GM18517 (cell line): ENCODE measurements around the gene ANK3.
"Not testable (repeated sequence)": the region's sequence is repeated elsewhere in the genome, so short reads cannot be mapped to it uniquely, and the experiment has no call there.

Source experiments
- ATAC-seq: cut with Tn5 transposase; IDR thresholded peaks from one replicate; pipeline ENCODE4 v1.9.1; 2021; ENCODE audit warnings: mild to moderate bottlenecking, moderate library complexity; ENCODE audit not compliant: unreplicated experiment

ANK3 gene

DNA sequence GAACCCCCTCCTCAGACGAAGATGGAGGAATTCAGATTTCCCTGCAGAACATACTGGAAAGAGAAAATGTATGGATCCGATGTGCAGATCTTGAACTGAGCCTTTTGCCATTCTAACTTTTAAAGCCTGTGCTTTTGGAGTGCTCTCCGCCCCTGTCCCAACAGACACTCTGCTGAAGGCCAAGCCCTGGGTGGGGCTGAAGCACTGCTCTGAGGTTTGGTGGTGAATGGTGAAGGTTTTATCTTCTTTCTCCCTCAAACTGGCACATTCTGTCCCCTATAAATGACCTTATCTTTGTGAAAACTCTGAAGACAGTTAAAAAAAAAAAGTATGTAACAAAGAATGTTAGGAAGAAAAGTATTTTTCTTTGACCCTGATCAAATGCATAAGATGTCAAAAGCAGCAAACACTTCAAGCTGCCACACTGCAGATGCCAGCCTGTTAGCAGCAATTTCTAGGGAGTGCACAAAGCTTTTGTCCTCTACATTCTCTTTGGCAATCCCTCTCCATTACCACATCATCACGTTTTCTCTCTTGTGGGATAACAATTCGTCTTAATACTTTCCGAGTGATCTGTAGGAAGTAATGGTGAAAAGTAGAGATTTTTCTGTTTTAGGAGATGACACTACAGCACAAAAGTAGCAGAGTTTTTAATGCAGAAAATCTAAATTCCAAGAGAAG lies 346.0 kb downstream of the ANK3 start:
- ATAC-seq, result no peak

DNA sequence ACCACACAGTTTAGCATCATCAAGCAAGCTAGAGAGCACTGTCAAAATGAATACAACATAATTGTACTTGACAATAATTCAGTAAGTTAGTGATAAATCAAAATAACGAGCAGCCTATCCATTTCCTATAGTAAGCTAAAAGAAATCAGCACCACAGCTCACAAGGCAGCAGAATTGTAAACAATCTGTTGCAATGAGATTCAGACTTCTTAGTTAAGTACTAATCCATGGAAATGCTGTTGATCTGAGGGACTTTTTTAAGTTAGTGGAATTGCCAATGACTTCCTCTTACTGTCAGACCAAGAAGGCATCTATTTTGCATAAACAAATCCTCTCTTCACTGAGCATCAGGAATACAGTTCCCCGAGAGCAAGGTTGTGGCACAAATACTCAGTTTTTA lies 346.8 kb downstream of the ANK3 start:
- ATAC-seq, result no peak

DNA sequence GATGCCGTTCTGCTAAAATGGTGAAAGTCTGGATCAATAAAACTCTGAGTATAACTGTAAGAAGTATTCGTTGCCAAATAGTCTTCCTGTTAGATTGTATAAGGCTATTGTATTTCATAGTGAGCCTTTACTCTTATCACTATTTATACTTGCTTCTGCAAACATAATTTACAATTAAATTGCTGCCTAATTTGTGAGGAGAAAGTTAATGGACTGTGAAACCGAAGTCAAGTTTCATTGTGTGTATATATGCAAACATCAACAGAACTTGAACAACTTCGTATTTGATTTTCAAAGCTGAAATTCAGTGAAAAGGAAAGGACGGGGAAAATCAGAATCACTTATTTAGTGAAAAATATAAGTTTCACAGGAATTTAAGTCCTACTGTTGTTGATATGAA lies 347.4 kb downstream of the ANK3 start:
- ATAC-seq, result no peak

DNA sequence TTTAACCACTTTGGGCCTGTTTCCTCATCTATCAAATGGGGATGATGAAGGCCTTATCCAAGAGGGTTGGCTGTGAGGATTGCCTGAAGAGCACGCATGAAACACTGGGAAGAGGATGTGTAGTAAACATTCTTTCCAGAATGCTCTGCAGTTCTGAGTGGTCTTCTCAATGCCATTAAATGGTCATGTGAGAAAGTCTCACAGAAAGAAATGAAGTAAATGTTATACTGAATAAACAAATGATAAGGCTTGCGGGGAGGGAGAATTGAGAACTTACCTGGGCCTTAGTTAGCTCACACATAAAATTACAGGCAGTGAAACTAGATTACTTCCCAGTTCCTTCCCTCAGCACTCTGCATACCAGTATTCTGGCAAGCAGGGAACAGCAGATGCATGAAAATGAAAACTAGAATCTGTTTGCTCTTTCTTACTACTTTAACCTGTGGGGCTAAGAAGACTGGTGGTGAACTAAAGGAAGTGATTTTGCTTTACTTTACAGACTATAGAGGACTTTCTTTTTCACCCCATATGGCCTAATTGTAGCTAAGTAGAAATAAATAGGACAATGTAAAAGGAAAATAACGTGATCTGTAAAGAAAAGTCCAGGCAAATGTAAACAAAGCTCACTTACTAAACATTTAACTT lies 348.1 kb downstream of the ANK3 start:
- ATAC-seq, result no peak

DNA sequence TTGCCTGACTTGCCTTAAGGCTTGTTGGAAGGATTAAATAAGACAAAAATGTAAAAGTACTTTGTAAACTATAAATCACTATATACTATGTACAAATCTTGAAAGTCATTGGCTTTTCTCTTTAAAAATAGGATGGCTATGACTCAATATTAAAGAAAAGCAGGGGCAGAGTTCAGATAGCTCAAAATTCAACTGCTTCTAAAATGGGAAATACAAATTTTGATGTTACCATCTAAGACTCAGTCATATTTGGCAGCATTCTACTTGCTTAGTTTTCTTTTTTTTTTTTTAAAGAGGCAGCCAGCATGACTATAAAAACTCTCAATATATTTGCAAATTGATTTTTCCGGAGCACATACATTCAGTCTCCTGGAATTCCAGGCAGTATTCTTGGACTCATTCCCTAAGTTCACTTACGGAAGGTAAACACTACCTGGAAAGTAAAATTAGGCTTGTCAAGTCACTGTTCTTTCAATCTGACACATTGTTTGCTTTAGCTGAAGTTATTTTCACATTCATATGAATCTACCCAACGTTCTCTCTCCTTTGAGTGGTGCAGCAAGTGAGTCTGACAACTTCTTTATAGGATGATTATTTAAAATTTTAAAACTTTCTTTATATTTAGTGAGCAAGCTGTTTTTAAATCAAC lies 349.5 kb downstream of the ANK3 start:
- ATAC-seq, result no peak

DNA sequence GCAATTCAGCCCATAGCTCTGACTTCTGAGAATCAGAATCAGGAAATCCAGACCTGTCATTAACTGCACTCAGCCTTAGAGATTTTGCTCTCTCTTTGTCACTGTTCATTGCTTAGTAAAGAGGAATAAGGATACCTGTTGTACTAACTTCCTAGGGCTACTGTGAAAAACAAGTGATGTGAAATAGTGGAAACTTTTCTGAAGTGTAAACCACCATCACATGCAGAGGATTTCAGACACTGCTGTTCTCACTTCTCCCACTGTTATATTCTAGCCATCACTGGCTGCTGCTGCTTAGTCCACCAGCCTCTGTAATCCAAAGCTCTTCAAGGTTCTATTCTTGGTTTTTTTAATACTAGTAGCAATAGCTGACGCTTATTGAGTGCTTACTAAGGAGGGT lies 353.7 kb downstream of the ANK3 start:
- ATAC-seq, result no peak

DNA sequence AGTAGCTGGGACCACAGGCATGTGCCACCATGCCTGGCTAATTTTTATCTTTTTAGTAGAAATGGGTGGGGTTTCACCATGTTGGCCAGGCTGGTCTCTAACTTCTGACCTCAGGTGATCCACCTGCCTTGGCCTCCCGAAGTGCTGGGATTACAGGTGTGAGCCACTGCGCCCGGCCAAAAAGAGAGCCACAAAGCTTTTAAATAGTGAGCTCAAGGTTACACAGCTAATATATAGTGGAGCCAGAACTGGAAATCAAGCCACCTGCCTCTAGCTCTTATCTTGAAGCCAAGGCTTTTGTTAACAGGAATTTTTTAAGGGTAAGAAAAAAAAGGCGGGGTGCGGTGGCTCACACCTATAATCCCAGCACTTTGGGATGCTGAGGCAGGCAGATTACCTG lies 354.3 kb downstream of the ANK3 start:
- ATAC-seq, result not testable (repeated sequence)

DNA sequence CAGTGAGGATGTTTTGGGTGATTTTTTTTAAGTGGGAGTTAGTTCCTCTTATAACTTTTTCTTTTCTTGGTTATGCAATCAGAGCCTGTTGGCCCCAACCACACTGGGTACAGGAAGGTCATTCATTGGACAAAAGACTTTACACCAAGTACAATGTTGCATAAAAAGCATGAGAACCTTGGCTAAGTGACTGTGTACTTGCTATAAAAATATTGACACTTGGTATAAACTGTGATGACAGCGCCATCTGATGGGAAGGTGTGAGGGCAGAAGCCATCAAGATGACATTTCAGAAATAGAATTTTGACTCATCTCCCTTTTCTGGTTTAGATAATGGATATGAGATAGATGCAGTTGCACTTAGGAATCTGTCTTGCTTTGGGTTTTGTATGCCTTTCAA lies 357.0 kb downstream of the ANK3 start:
- peak; percentile 69 for ATAC-seq

DNA sequence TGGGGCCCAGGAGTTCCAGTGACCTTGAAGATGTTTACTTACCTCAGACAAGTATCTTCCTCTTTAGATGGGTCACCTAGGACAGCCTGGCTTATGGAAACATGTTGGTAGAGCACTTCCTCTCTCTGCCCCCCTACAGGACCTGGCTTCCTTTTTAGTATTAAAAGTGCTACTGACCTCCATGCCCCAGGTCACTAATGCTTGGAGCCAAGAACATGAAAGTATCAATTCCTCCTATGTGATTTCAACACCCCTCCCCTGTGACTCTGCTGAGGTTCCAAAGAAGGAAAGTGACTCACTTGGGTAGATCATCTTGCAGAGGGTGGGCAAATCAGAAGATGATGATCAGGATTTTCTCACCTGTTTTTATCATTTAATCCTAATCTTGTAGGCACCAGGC lies 358.0 kb downstream of the ANK3 start:
- peak; percentile 61 for ATAC-seq

DNA sequence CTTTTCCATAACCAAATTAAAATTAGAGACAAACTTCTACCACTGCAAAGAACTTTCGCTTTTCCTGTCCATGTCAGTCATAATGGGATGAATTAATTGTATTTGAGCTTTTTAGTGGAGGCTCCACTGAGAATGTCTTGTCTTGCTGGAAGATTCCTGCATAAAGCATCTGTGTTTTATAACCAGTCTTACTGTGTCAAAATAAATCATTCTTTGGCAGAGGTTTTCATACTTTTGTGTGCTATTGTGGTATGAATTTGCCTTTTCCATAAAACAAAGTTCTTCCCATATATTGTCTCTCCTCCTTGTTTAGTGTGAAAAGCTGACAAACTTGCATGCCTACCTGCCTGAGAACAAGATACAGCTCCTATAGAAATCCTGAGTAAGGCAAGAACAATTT lies 358.5 kb downstream of the ANK3 start:
- ATAC-seq, result no peak

DNA sequence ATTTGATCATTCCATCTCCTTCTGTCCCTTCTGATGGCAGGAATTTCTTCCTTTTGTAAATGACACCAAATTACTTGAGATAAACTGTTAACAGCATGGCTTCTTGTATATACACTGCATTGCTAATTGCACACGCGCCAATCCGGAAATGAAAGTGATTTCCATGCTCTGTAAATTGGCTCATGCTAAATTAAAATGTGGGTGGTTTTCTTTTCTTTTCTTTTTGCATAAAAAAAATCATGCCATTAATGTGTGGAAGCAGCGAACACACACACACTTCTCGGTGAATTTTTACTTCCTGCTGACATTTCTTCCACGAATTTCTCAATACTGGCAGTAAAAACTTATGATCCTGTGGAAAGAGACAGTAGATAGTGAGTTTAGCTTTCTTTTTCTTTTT lies 360.2 kb downstream of the ANK3 start:
- ATAC-seq, result no peak

DNA sequence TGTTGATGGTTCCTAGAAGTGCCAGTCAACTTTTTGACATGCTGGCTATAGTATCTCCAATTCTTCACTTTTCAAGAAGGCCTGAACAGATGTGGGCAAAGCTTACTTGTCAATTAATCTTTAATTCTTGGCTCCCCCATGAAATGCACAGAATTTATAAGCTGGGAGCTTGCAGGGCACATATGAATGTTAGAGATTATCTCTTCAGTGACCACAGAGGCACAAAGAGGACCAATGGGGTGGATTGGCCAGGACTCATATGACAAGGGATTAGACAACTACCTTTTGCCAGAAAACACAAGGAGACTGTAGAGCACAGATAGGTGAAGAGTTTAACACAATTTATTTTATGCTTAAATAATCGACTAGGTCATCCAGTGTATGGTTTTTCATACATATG lies 361.6 kb downstream of the ANK3 start:
- no peak for ATAC-seq

DNA sequence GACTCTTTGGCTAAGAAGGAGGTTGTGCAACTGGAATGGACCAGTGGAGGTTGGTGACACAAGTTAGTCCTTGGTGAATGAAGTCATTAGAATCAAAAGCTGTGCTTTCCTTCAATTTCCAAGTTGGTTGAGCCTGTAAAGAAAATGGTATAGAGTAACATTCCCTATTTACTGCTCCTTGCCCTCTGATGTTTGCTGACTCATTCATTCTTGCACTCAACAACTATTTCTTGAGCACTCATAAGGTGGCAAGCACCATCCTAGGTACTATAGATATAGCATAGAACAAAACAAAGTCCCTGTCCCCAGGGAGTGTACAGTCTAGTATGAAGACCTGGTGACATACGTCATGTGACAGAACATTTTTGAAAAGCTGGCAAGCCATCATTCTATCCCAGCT lies 364.4 kb downstream of the ANK3 start:
- no peak for ATAC-seq

DNA sequence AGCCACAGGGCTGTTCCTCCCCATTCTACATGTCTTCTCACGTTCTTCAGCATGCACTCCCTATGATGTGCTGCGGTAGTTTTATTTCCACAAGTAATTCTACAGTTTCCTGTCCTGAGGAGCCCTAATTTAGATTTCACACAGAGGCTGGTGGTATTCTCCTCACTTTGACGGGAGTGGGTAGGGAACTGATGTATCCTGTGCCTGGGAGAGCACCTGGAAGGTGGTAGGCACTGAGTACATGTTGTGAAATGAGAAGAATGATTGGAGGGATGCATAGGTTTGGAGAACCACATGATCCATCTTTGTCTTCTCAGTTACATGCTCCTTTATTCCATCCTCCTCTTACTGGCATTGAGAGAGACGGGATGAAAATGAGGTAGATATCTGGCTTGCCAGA lies 365.2 kb downstream of the ANK3 start:
- no peak for ATAC-seq

DNA sequence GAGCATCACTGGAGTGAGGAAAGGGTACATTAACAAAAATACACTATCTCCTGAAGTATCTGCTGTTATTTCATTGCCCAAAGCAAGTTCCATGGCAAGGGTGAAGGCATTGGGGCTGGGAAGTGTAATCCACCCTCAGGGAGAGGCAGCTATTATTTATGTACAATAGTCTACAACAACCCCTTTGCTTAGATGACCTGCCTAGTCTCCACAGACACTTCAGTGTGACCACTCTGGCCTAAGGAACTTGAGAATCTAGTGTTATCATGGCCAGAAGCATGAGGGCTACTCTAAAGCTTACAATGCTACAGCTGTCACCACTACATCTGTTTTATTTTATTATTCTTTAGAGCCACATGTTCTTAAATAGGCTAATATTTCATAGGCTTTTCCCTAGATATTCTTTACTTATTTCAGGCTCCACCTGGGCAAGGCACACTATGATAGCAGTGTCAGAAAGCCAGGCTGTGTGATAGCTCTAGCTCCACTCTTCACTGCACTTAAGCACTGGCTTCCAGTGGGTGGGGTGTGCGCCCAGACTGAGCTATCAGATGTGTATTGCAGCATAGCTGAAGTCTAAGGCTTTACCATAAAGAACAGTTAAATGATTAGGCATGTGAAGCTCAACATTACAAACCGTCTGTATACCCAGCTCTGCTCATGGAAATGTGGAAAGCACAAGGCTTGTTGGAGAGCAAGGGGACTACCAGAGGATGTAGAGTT lies 366.4 kb downstream of the ANK3 start:
- ATAC-seq, result no peak

DNA sequence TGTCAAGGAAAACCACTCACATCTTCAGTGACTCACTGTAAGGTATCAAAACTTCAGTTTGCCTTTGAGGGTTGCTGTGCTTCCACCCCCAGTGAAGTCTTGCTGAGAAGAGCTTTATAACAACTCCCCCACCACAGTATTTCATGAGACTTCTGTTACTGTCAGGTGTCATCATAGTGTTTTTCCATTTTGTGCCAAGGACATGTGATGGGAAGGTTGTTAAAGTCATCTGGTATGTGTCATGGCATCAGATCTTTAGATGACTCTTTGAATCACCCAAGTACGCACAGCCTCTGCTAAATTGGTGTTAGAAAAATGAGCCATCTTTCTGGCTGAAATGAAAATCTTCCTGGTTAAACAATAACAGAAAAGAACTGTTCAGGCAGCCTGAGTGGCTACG lies 368.3 kb downstream of the ANK3 start:
- no peak for ATAC-seq

DNA sequence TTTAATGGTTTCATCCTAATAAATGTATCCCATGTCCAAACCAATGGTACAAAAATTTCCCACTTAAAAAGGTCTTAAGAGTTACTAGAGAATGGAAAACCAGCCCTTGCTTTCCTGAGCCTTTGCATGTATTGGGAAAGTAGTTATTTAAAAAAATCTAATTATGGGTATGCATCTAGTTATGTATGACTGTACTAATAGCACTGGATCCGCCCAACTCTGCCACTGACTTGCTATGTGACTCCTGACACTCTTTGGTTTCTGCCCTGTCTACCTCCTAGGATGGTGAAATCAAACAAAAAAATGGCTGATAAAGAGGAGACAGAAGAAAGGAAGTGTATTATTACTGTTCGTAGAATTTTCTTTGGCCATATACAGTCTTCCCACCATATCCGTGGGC lies 372.9 kb downstream of the ANK3 start:
- no peak for ATAC-seq

DNA sequence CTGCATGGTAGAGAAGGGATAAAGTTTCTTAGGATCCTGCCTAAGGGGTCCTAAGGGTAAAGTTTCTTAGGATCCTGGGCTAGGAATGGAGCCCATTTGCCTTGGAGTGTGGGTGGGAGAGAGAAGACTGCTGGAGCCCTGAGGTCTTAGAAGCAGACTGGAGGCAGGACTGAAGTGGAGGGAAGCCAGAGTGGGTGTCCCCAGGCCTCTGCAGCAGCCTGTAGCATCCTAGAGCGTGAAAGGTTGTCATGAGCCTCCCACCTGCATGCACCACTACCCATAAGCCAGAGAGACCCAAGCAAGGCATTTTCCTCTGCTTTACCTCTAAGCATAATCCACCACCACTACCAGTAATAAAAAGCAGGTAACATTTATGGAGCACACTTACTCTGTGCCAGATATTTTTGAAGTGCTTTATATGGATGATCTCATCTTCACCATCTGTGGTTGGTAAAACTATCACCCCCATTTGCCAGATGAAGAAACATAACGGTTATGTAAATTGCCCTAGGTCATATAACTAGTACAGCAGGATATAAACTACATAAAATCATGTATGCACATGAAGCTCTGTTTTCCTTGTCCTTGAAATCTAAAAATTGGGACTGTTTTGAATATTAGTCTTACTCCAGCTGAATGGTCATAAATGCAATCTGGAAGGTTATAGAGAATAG lies 379.8 kb downstream of the ANK3 start:
- no peak for ATAC-seq

DNA sequence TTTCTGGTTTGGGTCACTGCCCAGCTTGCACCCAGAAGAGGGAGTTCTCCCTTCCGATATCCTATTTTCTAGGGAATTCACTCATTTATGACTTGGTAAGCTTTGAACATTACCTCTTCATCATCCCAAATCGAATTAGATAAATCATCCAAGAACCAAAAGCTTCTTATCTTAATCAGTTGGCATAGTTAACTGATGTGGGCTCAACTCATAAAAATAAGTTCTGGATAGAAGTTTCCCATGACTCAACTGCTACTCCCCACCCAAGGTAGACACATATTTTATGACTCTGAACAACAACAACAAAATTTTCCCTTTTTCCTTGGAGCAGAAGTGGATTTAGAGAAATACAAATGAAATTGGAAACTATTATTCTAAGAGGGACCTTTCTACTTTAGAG lies 380.4 kb downstream of the ANK3 start:
- ATAC-seq, result no peak

DNA sequence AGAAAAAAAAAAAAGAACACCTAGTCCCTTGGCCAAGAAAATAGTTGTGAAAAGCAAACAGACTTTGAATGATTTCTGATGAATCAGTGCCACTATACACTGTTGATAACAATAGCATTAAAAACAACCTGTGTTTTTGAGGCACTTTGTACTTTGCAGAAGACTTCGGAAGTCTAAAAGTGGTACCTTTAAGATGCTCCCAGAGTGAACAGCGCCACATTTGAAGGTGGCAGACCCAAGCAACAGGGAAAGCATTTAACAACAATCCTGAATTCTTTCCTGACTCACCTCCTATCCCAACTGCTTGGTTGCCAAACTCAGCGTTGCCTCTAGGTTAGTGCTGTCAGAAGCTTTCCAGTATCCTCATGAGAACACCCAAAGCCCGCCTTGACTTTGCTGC lies 380.9 kb downstream of the ANK3 start:
- no peak for ATAC-seq

DNA sequence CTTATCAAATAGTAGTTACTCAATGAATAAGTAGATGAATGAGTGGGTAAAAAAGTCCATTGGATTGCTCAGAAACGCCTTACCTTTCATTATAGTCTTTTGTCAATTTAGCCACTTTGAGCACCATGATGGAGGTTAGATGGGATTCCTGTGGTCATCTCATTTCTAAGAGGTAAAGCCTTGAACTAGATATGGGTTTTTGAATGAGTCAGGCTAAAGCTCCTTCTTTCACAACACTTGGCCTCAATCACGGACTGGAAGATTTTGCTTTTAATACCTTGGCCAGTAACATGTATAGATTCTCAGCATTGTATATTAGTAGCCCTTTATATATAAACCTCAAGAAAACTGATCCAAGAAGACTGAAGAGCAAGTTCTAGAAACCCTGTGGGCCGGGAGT lies 383.6 kb downstream of the ANK3 start:
- ATAC-seq, result no peak
